ENCODE data around the gene SCOC.

The SCOC gene

DNA sequence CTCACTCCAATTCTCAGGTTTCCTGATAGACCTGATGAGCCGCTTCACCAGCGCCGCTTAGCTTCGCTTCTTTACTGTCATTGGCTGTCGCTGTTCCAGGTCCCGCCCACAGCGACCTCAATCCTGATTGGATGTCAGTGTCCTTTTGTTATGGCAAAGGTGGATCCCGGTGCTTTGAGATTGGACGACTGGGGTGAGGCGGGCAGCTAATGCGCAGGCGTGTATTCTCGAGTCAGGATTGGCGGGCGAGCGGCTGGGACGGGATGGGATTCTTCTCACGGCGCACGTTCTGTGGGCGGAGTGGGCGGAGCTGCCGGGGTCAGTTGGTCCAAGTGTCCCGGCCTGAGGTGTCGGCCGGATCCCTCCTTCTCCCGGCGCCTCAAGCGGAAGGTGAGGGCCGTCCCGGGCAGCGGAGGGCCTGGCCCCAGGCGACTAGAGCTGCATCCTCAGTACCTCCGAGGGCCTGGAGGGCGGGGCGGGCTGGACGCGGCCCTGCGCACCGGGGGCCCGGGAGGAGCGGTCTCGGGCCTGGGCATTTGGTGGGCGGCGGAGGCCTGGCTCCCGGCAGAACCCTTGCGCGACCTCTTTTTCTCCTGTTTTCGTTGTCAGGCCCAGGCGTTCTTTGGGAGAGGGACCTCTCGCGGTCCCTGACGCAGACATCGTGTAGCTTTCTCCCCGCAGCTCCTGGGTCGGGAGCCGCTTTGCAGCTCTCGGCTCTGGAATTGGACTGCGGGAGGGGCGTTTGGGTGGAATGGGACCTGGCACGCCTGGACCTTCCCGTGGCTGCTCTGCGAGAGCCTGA is at the start of gene SCOC:
SCOC (plus strand) TSS at position 319 of the 802 bp plus-strand sequence. CDS start 5,525 bp downstream, outside the sequence.
- peak; percentile 95 to 96 for ATAC-seq

DNA sequence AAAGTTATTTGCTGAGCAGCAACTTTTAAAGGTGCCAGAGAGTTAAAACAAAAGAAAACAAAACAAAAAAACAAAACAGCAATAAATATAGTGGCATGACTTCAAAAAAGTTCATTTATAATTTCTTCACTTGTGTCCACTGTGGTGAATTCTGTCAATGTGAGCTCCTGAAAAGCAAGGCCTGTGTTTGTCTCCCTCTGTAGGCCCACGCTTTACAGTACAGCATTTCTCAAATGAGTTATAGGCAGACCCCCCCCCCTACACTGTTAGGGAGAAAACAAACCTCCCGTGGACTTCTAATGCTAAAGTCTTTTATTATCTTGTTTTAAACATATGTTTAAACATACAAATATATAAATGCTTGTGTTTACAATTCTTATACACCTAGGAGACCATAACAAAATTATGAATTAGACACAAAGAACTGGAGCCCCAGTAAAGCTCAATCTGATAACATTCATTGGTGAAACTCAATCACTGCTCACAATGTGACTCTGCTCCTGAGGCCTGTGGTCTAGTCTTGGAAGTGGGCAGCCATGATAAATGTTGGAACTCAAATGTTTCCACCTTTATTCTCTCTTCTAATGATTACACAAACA is 47.0 kb upstream of the SCOC start:
- ATAC-seq, result no peak

DNA sequence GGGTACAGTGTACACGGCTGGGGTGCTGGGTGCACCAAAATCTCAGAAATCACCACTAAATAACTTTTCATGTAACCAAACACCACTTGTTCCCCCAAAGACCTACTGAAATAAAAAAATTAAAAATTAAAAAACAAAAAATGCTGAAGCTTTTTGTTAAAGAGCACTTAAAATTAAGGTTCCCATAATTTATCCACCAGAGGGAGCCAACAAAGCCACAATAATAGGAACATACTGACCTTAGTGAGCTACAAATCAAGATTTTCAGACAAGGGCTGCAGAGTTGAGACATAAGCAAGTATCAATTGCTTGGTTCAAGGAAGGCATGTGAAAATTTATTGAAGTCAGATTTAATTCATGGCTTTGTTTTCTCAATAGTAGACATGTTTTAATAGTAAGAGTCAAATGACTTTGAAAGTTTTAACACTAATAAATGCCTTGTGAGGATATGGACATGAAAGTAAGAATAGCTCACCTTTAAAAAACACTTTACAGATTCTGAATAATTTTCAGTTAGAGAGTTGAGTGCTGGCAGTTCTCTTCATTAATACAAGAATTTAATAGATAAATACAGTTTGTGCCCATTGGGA is 43.0 kb upstream of the SCOC start:
- no peak for ATAC-seq

DNA sequence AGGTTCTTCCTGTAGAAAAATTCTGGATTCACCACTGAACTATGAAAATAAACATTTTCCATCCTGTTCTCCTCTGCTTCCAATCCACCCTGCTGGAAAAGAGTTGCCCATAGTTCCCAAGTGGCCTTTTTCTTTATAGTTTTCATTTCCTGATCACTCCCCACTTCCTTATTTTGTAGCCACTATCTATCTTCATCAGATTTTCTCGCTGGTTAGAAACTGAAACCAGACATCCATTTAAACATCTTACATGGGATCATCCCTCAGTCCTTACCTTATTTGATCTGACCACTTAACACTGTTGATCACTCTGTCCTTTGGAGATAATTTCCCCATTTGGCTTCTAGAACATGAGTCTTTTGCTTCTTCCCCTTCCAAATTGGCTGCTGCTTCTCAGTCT is 42.2 kb upstream of the SCOC start:
- no peak for ATAC-seq

DNA sequence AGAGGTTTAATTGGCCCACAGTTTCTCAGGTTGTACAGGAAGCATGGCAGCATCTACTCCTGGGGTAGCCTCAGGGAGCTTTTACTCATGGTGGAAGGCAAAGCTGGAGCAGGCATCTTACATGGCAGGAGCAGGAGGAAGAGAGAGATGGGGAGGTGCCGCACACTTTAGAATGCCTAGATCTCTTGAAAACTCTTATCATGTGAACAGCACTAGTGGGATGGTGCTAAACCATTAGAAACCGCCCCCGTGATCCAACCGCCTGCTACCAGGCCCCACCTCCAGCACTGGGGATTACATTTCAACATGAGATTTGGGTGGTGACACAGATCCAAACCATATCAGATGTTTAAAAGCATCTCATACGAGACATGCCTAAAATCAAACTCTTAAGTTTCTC is 41.6 kb upstream of the SCOC start:
- no peak for ATAC-seq

DNA sequence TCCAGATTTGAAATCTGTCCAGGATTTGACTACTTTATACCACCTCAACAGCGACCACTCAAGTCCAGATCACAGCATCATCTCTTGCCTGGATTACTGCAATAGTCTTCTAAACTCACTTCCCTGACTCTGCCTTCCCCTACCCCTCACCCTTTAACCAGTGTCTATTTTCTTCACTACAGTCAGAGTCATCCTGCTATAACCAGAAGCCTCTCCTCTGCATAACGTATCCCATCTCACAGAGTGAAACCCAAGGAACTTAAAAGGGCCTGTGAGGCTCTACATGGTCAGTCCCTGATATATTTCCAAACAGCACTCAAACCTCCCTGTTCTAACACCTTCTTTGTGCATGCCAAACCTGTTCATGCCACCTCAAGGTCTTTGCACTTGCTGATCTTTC is 40.7 kb upstream of the SCOC start:
- no peak for ATAC-seq

DNA sequence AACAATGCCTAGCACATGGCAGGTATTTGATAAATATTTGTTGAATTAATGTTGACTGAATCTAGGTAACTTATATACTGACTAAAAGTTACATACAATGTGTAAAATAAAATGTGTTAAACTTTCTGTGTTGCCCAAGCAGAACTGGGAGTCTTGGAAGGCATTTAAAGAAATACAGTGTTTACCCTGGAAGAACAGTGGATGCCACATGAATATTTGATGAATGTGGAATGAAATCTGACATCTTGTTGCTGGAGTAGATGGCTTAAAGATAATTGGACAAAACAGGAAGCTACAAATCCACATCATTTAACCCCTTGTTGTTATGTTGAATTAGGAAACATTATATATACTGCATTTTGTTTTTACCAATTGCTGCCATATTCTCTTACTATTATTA is 39.9 kb upstream of the SCOC start:
- no peak for ATAC-seq

DNA sequence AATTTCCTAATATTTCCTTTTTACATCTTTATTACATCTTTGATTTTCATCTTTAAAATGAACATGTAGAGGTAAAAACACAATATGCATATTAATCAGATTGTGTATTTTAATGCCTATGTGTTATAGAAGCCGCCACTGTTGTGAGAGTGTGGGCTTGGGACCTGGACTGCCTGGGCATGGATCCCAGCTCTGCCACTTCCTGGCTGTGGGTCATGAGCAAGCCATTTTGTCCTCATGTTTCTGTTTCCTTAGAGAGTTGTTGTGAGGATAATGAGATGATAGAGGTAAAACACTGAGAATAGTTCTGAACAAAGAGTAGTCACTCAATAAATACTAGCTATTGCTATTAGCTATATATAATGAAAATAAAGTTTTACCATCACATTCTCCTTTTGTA is 38.4 kb upstream of the SCOC start:
- no peak for ATAC-seq

DNA sequence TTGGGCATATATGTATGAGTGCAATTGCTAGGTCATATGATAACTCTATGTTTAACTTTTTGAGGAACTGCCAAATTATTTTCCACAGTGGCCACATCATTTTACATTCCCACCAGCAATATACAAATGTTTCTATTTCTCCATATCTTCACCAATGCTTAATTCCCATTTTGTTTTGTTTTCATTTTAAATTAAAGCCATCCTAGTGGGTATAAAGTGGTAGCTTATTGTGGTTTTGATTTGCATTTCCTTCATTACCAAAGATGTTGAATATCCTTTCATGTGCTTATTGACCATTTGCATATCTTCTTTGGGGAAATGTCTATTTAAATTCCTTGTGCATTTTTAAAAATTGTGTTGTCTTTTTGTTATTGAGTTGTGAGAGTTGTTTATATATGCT is 36.7 kb upstream of the SCOC start:
- ATAC-seq, result no peak

DNA sequence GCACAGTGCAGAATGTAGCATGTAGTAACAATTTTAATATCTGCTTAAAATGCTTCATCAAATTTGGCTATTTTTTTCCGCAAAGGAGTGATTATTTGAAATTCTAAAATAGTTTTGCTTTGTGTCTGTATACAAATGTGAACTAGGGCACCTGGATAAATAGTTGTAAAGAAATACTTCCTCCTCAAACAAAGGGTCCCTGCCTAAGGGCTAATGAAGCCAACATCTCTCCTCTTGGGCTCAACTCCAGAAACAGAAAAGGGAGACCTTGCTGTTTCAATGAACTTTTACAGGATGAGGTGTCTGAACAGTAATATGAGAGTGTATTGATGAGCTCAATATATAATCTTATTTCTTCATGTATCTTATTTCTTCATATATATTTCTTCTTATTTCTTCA is 30.8 kb upstream of the SCOC start:
- ATAC-seq, result no peak

DNA sequence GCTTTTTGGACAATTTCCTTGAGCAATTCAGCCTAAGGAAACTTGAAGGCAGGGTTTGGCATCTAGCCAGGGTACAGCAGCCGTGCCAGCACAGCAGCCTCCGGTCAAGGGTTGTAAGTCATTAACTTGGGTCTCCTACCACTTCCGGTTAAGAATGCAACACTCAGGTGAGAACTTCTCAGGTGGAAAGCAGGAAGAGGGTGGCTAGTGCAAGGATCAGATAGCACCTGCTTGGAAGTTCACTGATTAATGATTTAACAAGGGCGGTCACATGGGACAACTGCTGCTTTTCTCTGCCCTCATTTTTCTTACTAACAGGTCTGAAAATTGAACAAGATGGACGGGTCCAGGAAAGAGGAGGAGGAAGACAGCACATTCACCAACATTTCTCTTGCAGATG is 30.1 kb upstream of the SCOC start:
- no peak for ATAC-seq

DNA sequence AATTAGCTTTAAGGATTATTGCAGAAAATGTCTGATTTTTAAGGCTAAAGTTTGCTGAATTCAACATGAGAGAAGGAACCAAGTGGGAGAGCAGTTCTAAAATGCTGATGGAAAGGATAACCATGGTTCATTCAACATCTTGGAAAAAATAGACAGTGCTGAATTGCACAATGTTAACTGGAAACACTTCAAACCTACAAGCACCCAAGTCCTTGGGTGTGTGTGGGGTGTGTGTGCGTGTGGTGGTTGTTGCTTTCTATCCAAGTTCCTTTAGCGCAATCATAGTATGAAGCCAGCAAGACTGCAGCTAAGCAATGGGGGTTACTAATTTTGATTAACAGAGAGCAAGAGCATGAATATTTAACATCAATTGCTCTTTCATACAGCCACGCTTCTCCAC is 29.3 kb upstream of the SCOC start:
- ATAC-seq, result no peak

DNA sequence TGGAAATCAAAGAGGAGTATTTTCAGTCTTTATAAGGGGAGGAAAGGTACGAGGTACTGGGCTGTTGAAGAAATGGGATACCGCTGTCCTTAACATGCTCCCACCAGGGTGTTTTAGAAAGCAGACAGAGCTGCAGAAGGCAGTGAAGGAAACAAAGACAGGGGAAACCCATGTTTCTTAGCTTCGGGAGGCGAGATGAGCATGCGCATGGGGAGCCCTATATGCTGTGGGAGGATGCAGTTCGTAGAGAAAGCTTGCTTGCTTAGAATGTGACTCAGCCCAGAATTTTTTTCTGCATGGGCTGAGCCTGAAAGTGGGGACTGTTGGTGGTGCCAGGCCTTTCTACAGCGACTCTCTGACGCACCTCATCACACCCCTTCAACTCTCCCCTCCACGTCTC is 28.8 kb upstream of the SCOC start:
- no peak for ATAC-seq

DNA sequence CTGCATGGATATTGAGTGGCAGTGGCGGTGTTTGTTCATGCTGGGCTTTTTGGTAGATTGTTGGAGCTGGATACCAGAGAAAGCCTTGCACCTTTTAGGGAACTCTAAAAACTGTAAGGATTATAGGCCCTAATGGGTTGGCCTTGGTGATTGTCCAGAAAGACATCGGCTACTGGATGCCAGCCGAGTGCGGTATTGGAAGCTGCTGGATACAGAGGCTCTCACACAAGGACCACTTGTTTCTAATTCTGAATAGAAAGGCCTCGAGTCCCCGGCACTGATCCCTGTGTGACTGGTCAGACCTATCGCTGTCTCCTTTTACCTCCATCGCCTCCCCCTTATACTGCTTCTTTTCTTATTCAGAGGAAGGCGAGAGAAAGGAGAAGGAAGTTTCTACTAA is 27.3 kb upstream of the SCOC start:
- ATAC-seq, result no peak

DNA sequence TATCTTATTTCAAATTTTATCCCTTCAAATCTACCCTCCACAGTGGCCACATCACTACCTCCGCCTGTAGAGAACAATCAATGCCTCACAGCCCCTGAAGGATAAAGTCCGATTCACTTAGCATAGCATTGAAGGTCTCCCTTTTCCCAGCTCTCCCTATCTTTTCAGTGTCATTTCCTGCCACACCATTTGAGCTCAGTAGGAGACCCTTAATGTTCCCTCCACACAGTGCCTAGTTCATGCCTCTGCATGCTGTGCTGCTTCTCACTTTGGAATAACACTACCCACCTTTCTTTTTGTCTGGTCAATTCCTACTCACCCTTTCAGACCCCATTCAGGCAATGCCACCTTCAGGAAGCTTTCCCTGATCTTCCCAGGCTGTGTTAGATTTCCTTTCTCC is 23.6 kb upstream of the SCOC start:
- ATAC-seq, result no peak

DNA sequence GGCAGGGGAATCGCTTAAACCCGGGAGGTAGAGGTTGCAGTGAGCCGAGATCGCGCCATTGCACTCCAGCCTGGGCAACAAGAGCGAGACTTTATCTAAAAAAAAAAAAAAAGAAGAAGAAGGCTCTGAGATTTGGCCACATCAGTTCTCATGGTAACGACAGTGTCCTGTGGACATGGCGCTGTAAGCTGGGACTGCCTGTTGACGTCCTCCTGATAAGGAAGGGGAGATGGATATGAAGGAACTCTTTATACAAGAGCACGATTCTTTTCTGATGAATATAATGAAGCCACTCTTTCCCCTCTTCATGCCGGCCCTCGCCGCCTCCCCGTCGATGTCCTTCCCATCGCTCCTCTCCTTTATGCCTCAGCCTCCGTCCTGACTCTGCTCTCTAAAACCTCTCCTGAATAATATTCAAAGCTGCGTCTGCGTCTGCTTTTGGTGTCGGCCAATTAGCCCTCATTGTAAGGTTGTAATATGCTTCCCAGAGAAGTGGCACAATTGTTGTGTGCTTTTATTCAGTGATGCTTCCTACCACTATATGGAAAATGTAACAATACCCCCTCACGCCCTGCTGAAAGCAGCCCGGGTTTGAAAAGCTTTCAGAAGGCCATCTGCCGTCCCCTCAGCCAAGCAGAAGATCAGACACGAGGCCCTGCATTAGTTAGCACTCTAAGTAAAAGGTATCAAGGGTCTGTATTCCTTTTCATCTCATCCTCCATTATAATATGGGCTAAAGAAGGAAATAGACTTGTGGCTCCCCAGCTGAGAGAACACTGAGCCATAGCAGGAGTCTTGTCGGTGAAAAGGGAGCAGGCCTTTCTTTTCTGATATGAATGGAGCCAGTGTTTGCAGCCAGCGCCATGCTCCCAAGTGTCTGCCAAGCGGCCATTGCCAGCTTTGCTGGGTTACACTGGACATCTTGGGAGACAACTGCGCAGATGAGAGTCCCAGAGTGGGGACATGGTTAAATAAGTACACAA is 22.1 kb upstream of the SCOC start:
- ATAC-seq, result no peak

DNA sequence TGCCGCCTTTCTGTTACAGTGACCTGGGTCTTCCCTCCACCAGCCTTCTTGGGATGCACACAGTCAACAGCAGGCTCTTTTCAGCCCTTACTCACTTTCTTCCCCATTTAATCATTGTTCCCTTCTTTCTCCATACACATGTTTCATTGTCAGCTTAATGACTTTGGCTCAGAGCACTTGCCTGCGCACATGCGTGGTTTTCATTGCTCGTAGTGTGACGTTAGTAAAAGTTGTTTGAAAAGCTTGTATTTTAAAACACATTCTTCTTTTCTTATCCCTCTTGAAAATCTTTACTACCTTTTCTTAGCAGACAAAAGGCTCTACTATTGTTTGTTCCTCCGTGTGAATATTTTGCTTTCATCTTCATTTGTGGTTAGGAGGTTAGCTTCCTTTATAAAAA is 19.7 kb upstream of the SCOC start:
- no peak for ATAC-seq

DNA sequence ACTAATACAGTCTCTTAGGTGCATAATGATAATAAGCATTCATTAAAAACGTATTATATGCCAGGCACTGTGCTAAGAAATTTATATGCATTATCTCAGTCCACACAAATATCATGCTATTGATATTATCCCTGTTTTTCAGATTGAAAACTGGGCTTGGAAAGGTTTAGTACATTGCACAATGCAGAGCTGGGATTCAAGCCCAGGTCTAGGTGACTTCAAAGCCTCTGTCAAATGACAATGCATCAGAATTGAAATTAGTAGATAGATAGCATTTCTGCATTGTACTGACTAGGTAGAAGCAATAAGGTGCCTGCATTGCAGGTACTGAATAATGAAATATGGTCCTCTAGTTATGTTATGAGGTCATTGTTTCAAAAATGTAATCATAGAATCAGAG is 18.2 kb upstream of the SCOC start:
- no peak for ATAC-seq

DNA sequence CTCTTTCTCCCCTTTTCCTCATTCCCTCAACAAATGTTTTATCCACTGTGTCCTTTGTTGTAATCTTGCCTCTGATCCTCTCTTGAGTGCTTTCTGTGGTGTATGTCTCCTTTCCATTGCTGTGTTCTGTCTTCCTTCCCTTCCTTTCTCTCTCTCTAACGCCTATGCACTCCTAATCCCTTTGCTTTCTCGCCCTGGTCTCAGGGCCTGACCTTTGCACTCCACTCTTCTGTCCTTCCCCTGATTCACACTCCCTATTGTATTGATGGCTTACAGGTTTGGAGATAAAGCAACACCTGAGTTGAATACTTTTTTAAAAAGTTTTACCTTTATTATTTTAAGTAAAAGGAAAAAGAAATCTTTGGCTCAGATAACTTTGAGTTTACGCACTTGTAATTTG is 15.6 kb upstream of the SCOC start:
- no peak for ATAC-seq

DNA sequence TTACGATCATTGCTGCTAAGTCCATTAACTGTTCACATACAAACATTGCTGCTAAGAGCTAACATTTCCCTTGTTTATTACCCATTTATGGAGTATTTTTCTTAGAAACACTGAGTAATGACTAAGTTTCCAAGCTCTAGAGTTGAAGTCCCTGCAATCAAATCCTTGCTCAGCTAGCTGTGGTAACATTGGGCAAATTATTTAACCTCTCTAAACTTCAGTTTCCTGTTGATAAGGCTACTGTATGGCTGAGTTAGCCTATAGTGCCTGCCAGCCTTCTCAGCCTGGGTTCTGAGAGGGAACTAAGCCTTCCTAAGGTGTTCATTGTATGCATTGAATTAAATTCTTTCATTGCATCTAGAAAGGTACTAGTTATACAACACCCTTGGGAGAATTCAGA is 15.2 kb upstream of the SCOC start:
- ATAC-seq, result no peak

DNA sequence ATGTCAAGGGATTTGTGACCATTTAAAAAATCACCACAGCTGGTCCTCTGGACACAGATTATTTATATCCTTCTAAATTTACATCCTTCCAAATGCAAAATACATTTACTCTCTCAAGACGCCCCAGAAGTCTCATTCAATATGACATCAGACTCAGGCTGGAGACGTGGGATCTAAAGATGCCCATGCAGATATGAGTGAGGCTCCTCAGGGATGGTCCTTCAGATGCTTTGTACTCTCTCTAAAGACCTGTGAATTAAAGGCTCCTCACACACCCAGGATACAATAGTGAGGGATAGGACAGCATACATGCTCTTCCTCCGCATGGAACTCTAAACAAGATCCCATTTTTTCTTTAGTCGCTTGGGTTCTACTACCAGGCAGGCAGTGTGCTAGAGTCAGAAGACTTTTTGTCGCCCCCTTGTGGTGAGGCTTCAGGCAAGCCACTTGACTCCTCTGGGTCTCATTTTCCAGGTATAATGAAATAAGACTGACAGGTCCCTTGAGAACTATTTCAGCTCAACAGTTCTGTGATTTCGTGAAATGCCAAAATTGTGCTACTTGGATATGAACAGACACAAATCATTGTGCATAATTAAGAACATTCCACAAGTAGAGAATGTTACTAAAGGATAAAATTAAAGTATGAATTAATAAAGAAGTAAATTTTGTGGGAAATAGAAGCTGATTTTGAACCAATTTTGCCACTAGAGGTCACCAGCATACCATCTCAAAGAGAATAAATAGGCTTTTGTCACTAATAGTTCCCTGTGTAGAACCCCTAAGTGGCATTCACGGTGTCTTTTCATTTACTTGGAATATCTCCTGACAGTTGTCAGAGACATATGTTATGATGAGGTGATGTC is 13.7 kb upstream of the SCOC start:
- peak; percentile 81 to 82 for ATAC-seq

DNA sequence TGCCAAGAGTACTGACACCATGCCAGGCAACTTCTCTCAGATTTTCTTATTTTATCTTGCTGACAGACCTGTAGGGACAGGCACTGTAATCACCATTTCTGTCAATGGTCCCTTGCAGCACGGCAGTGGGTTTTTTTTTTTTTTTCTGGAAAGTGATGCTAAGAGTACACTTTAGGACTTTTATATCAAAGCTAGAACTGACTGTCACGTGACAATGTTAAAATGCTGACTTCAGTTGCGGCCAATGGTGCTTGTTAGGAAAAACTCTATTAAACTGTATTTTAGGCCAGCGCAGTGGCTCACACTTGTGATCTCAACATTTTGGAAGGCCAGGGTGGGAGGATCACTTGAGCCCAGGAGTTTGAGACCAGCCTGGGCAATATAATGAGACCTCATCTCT is 12.3 kb upstream of the SCOC start:
- ATAC-seq, result no peak

Measured in activated CD4-positive, CD25-positive, alpha-beta regulatory T cell treated with anti-CD3 and anti-CD28 coated beads, Interleukin-2, amount 50 U/mL, for 24 hours (primary cell).